22Rv1 (cell line): ENCODE data around the gene CD99L2.

Experiments
- H3K27ac ChIP-seq: fragments of 450-650 bp; 2 replicates; pipeline ENCODE4 v1.5.1; 2017
- CTCF ChIP-seq: fragments of 450-650 bp; IDR thresholded peaks from 2 replicates; pipeline ENCODE4 v1.5.1; 2017; ENCODE audit warnings: mild to moderate bottlenecking
- ZFX ChIP-seq: fragments of 450-650 bp; IDR thresholded peaks from 2 replicates; pipeline ENCODE4 v1.6.1; 2017; ENCODE audit warnings: antibody characterized with exemption, borderline replicate concordance

CD99L2 gene

GRCh38 chrX:150772150-150772970 lies 126.1 kb downstream of the CD99L2 start:
- no peak overlapping the region for H3K27ac ChIP-seq
- no peak for TF ChIP-seq ZFX
- TF ChIP-seq CTCF = peak; percentile 80

DNA sequence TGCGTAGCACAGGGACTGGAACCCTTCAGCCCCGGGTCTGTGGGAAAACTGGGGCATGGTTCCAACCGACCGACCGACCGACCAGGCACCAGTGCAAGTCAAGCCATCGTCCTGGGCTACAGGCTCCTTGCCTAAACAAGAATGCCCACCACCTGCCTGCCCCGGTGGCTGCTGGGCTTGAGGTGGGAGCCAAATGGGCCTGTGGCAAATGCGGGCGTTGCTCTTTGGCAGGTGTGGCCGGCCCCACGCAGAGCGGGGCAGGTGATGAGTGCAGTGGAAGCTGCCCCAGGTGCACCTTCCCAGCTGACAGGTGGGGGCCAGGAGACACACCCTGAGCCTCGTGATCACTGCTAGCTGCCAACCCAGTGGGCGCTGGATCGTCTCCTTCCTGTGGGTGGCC lies 127.4 kb downstream of the CD99L2 start:
- H3K27ac ChIP-seq = no peak overlapping the region
- TF ChIP-seq ZFX = no peak
- no peak for TF ChIP-seq CTCF

- H3K27ac ChIP-seq = no peak overlapping the region
- TF ChIP-seq CTCF = no peak
- TF ChIP-seq ZFX = no peak
These were observed 127.8 kb downstream of the CD99L2 start for GRCh38 chrX:150770623-150771022.

DNA sequence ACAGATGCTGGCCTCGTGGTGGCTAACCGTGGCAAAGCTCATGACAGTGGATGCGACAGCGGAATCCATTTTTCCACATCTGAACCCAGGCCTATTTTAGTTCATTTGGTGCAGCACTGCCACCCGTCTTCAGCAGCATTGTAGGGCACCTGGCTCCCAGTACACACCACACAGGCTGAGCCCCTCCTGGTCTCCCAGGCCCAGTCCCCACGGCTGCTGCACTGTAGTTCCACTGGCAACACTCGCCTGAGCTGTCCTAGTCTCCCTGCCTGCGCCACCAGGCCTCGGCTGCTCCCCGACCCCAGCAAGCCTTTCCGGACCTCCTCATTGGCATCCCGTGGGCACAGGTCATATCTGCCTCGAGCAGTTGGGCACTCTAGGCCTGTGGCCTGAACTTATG lies 129.1 kb downstream of the CD99L2 start:
- no peak overlapping the region for H3K27ac ChIP-seq
- TF ChIP-seq ZFX (no peak), CTCF (no peak)

GRCh38 chrX:150768580-150769190 lies 129.8 kb downstream of the CD99L2 start:
- no peak for TF ChIP-seq CTCF
- TF ChIP-seq ZFX = no peak

DNA sequence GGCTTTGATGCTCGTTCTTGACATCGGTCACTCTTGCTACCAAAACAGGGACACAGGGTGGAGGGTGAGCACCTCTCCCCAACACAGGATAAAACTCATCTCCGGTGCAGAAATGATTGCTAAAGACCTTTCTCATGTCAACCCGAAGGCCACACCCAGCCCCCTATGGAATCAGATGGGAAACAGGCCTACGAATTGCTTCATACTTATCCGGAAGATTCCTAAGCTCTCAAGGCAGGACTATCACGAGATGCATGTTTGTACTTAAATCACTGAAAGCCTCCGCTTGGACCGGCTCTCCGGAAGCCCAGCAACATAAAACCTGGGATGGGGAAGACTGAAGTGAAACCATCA lies 130.4 kb downstream of the CD99L2 start:
- TF ChIP-seq CTCF (no peak), ZFX (no peak)
- no peak overlapping the region for H3K27ac ChIP-seq

More at GRCh38 chrX:150768580-150769190, 129.8 kb downstream of the CD99L2 start:
- no peak overlapping the region for H3K27ac ChIP-seq

DNA sequence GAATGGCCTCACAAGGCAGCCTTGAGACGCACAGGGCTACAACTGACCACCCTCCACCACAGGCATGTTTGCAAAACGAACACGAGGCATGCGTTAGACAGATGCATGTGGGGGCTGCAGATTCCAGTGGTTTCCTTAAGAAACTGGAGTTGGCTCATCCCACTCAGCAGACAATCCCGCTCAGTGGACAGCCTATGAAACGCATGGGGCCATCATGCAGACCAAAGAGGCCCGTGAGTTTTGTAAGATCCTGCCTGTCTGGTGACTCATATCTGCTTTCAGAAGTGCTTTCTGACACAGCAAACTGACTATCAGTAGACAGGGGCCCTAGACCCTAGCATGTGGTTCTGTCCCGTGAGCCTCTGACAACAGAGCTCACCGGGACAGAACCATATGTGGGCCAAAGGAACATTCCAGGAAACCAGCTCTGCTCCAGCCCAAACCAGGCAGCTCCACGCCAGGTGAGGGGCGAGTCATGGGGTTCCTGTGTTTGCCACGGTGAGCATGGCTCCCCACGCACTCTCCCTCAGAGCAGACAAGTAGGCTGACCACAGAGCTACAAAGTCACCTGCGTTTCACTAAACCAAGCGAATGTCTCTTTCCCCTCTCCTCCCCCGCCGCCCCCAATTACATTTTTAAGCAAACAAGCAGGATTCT lies 130.9 kb downstream of the CD99L2 start:
- TF ChIP-seq ZFX (no peak), CTCF (no peak)
- H3K27ac ChIP-seq = no peak overlapping the region
